H1 (cell line): ENCODE results near the gene NGFR. TPM values are rescaled to one million over a fixed set of nuclear protein-coding genes. Genes with fewer than 3 reads are reported as not detected.

Experiments
- CTCF ChIA-PET: fragments of 300-600 bp; sonication (Branson Sonifier 250); formaldehyde crosslinking; loops from one replicate; lab custom pipeline; 2021; ENCODE audit not compliant: partially characterized antibody; lab: Charles Lee
- POLR2A ChIA-PET: fragments of 300-600 bp; sonication (Branson Sonifier 250); formaldehyde crosslinking; loops from one replicate; lab custom pipeline; 2021; ENCODE audit warnings: inconsistent platforms; ENCODE audit not compliant: partially characterized antibody; lab: Charles Lee
- DNase-seq, 2 experiments: peaks; one replicate each; pipeline versions ENCODE4 v3.0.0 to v3.0.0-alpha.2; 2010 to 2022; ENCODE audit warnings: low spot score in 2 of 2, low read depth in 1 of 2, mixed read lengths in 1 of 2
- FAIRE-seq: peaks from 2 replicates; lab custom pipeline; 2011; peaks lifted over from hg19 to GRCh38; lab: Jason Lieb, UNC
- H2AFZ ChIP-seq: 2 replicates; pipeline ENCODE4 v1.8.1; 2012; ENCODE audit warnings: low read length, inconsistent platforms
- H2AK5ac ChIP-seq: 2 replicates; pipeline ENCODE4 v1.6.1; 2013; ENCODE audit warnings: low read depth, low read length
- H2BK120ac ChIP-seq: replicated peaks from 2 replicates; pipeline ENCODE3; 2013; ENCODE audit warnings: low read depth, low read length, inconsistent platforms
- H2BK12ac ChIP-seq: 2 replicates; pipeline ENCODE4 v1.6.1; 2013; ENCODE audit warnings: low read depth, low read length
- H2BK15ac ChIP-seq: 2 replicates; pipeline ENCODE4 v1.6.1; 2013; ENCODE audit warnings: low read length
- H2BK20ac ChIP-seq: 2 replicates; pipeline ENCODE4 v1.6.1; 2013; ENCODE audit warnings: low read length
- H2BK5ac ChIP-seq: 2 replicates; pipeline ENCODE4 v1.6.1; 2013; ENCODE audit warnings: low read depth, low read length
- H3K14ac ChIP-seq: 2 replicates; pipeline ENCODE4 v1.6.1; 2013; ENCODE audit warnings: inconsistent platforms; ENCODE audit not compliant: insufficient read length
- H3K18ac ChIP-seq: 2 replicates; pipeline ENCODE4 v1.6.1; 2013; ENCODE audit warnings: low read length; ENCODE audit errors: extremely low read depth
- H3K23ac ChIP-seq: 2 replicates; pipeline ENCODE4 v1.6.1; 2013; ENCODE audit warnings: inconsistent platforms; ENCODE audit not compliant: insufficient read length
- H3K23me2 ChIP-seq: 2 replicates; pipeline ENCODE4 v1.6.1; 2013; ENCODE audit warnings: low read depth, low read length
- H3K27ac ChIP-seq: 2 replicates; pipeline ENCODE4 v1.6.1; 2011; ENCODE audit warnings: low read depth, low read length, inconsistent platforms
- H3K27me3 ChIP-seq, 4 experiments: replicated peaks in 1 of 4; 1 replicate in 1 of 4; 2 replicates in 3 of 4; pipeline versions ENCODE4 v1.6.1 to v1.8.1; 2011 to 2013; ENCODE audit warnings: low read length in 3 of 4, mild to moderate bottlenecking in 3 of 4, inconsistent platforms in 2 of 4, mixed read lengths in 2 of 4, moderate library complexity in 1 of 4; ENCODE audit not compliant: control insufficient read depth in 3 of 4, insufficient read depth in 3 of 4; ENCODE audit errors: extremely low read depth in 1 of 4
- H3K36me3 ChIP-seq, 4 experiments: 2 replicates each; pipeline versions ENCODE4 v1.6.1 to v1.8.1; 2011 to 2013; ENCODE audit warnings: mild to moderate bottlenecking in 4 of 4, low read length in 3 of 4, moderate library complexity in 2 of 4, control low read depth in 1 of 4, inconsistent platforms in 1 of 4; ENCODE audit not compliant: insufficient read depth in 4 of 4, control insufficient read depth in 2 of 4
- H3K4ac ChIP-seq: replicated peaks from 2 replicates; pipeline ENCODE3; 2013; ENCODE audit warnings: low read length, low read depth, mixed read lengths, inconsistent platforms; ENCODE audit not compliant: insufficient read length
- H3K4me1 ChIP-seq, 4 experiments: replicated peaks in 1 of 4; 1 replicate in 1 of 4; 2 replicates in 3 of 4; pipeline versions ENCODE4 v1.6.1 to v1.8.1; 2011 to 2013; ENCODE audit warnings: low read length in 3 of 4, inconsistent platforms in 2 of 4, mixed read lengths in 1 of 4; ENCODE audit not compliant: insufficient read depth in 4 of 4, control insufficient read depth in 3 of 4
- H3K4me2 ChIP-seq, 2 experiments: 2 replicates each; pipeline versions ENCODE4 v1.6.1 to v1.8.1; 2011 to 2013; ENCODE audit warnings: low read depth in 2 of 2, low read length in 2 of 2, control low read depth in 1 of 2, inconsistent platforms in 1 of 2, mild to moderate bottlenecking in 1 of 2; ENCODE audit not compliant: insufficient read depth in 1 of 2
- H3K4me3 ChIP-seq, 4 experiments: fragments of 200-600, 300-600 bp in 1 of 4; sonication (generic), shearing (Covaris generic), sonication (Bioruptor Twin) in 1 of 4; 2 replicates each; pipeline versions ENCODE4 v1.5.1 to v1.8.1; 2011 to 2016; ENCODE audit warnings: low read length in 4 of 4, low read depth in 3 of 4, control low read depth in 2 of 4, inconsistent platforms in 2 of 4, mild to moderate bottlenecking in 2 of 4, mixed read lengths in 1 of 4, moderate library complexity in 1 of 4; ENCODE audit not compliant: insufficient read depth in 2 of 4; ENCODE audit errors: extremely low read depth in 1 of 4
- H3K56ac ChIP-seq: replicated peaks from 2 replicates; pipeline ENCODE3; 2013; ENCODE audit warnings: low read depth, mild to moderate bottlenecking, mixed read lengths, low read length, inconsistent platforms; ENCODE audit not compliant: insufficient read length
- H3K79me1 ChIP-seq: 2 replicates; pipeline ENCODE4 v1.6.1; 2013; ENCODE audit warnings: low read depth, low read length, control low read depth
- H3K79me2 ChIP-seq, 2 experiments: 2 replicates each; pipeline versions ENCODE4 v1.6.1 to v1.8.1; 2012 to 2013; ENCODE audit warnings: low read length in 2 of 2, mild to moderate bottlenecking in 2 of 2, inconsistent platforms in 1 of 2; ENCODE audit not compliant: insufficient read depth in 2 of 2, control insufficient read depth in 1 of 2
- H3K9ac ChIP-seq, 4 experiments: replicated peaks in 1 of 4; 1 replicate in 1 of 4; 2 replicates in 3 of 4; pipeline versions ENCODE4 v1.6.1 to v1.8.1; 2011 to 2013; ENCODE audit warnings: low read depth in 3 of 4, low read length in 3 of 4, control low read depth in 2 of 4, mild to moderate bottlenecking in 2 of 4, moderate library complexity in 2 of 4, inconsistent platforms in 1 of 4; ENCODE audit errors: extremely low read depth in 1 of 4
- H3K9me3 ChIP-seq, 2 experiments: 2 replicates each; pipeline versions ENCODE4 v1.6.1 to v1.8.1; 2012 to 2013; ENCODE audit warnings: mild to moderate bottlenecking in 2 of 2, moderate library complexity in 2 of 2, control low read depth in 1 of 2, inconsistent platforms in 1 of 2, low read depth in 1 of 2, low read length in 1 of 2, mixed read lengths in 1 of 2; ENCODE audit not compliant: insufficient read depth in 2 of 2
- H4K20me1 ChIP-seq, 2 experiments: replicated peaks in 1 of 2; 2 replicates each; pipeline versions ENCODE3 to v1.8.1; 2011 to 2013; ENCODE audit warnings: inconsistent platforms in 2 of 2, low read length in 2 of 2, mild to moderate bottlenecking in 1 of 2; ENCODE audit not compliant: insufficient read depth in 2 of 2, control insufficient read depth in 1 of 2
- H4K5ac ChIP-seq: 2 replicates; pipeline ENCODE4 v1.6.1; 2013; ENCODE audit warnings: low read length, low read depth, mixed read lengths, inconsistent platforms; ENCODE audit not compliant: insufficient read length
- H4K8ac ChIP-seq: 2 replicates; pipeline ENCODE4 v1.8.0; 2013; ENCODE audit warnings: mild to moderate bottlenecking, moderate library complexity, low read length, inconsistent platforms; ENCODE audit not compliant: insufficient read depth; ENCODE audit errors: extremely low read depth
- H4K91ac ChIP-seq: replicated peaks from 2 replicates; pipeline ENCODE3; 2013; ENCODE audit warnings: low read length, mixed read lengths, inconsistent platforms; ENCODE audit not compliant: insufficient read length
- ASH2L ChIP-seq: fragments of 200-600, 300-600 bp; sonication (generic); IDR thresholded peaks from one replicate; pipeline ENCODE4 v1.7.1; 2017; ENCODE audit warnings: low read length
- CTCF ChIP-seq, 3 experiments: IDR thresholded peaks; 1 replicate in 2 of 3; 2 replicates in 1 of 3; pipeline versions ENCODE4 v1.5.1 to v1.6.1; 2011; ENCODE audit warnings: low read length in 3 of 3, mild to moderate bottlenecking in 3 of 3, inconsistent platforms in 2 of 3, low read depth in 1 of 3, moderate library complexity in 1 of 3; ENCODE audit not compliant: insufficient read depth in 1 of 3; ENCODE audit errors: control extremely low read depth in 1 of 3
- GTF2F1 ChIP-seq: IDR thresholded peaks from 2 replicates; pipeline ENCODE4 v1.6.1; 2012; ENCODE audit warnings: low read depth, low read length, improper control_type of control experiment, borderline replicate concordance
- HDAC2 ChIP-seq, 2 experiments: fragments of 300-600 bp in 1 of 2; sonication (generic) in 1 of 2; IDR thresholded peaks; 2 replicates each; pipeline ENCODE4 v1.6.1; 2011 to 2012; ENCODE audit warnings: low read depth in 2 of 2, low read length in 2 of 2, mild to moderate bottlenecking in 2 of 2, moderate library complexity in 2 of 2, borderline replicate concordance in 1 of 2, inconsistent platforms in 1 of 2
- HDAC6 ChIP-seq: IDR thresholded peaks from one replicate; pipeline ENCODE4 v1.7.1; 2012; ENCODE audit warnings: low read depth, mild to moderate bottlenecking, inconsistent platforms, low read length, moderate library complexity
- JUND ChIP-seq: IDR thresholded peaks from 2 replicates; pipeline ENCODE4 v1.6.1; 2011; ENCODE audit warnings: mild to moderate bottlenecking, improper control_type of control experiment, low read length
- POLR2A ChIP-seq, 2 experiments: IDR thresholded peaks; 1 replicate in 1 of 2; 2 replicates in 1 of 2; pipeline ENCODE4 v1.6.1; 2011; ENCODE audit warnings: low read depth in 2 of 2, low read length in 2 of 2, mild to moderate bottlenecking in 2 of 2; ENCODE audit errors: control extremely low read depth in 1 of 2
- RNF2 ChIP-seq: fragments of 200-900, 300-1000 bp; sonication (generic); IDR thresholded peaks from 2 replicates; pipeline ENCODE4 v1.7.1; 2016; ENCODE audit warnings: borderline replicate concordance, low read depth, mild to moderate bottlenecking, antibody characterized with exemption, low read length; ENCODE audit not compliant: poor library complexity, severe bottlenecking; ENCODE audit errors: missing control alignments
- SIN3A ChIP-seq, 2 experiments: IDR thresholded peaks in 1 of 2; conservative IDR thresholded peaks in 1 of 2; 2 replicates each; pipeline ENCODE4 v1.6.1; 2011 to 2012; ENCODE audit warnings: low read length in 2 of 2, improper control_type of control experiment in 1 of 2, low read depth in 1 of 2, mild to moderate bottlenecking in 1 of 2
- YY1 ChIP-seq: IDR thresholded peaks from 2 replicates; pipeline ENCODE4 v1.6.1; 2011; ENCODE audit warnings: low read depth, mild to moderate bottlenecking, low read length
- WGBS, 2 experiments: shearing (Covaris generic) in 1 of 2; methylation state at CpG; one replicate each; pipeline versions ENCODE4 v1.1.6 to v1.1.7; 2013 to 2015; ENCODE audit warnings: low lambda C conversion rate in 2 of 2, mixed read lengths in 2 of 2, inconsistent platforms in 1 of 2, low coverage in 1 of 2, missing lambda C conversion rate in 1 of 2; ENCODE audit not compliant: insufficient replicate concordance in 2 of 2, insufficient coverage in 1 of 2, insufficient read length in 1 of 2; ENCODE audit errors: extremely low coverage in 1 of 2, missing lambda C conversion rate in 1 of 2; 5-methylcytosine and 5-hydroxymethylcytosine counted together
- polyA plus RNA-seq, 7 experiments: library from polyadenylated mRNA; depleted of rRNA in 3 of 7; stranded (reverse) in 5 of 7; unstranded in 2 of 7; fragments of >200 nt in 5 of 7; fragments of 200-250 nt in 2 of 7; gene quantifications; 1 replicate in 5 of 7; 2 replicates in 1 of 7; 4 replicates in 1 of 7; pipeline versions ENCODE4 v1.2.1 to v1.2.3, GENCODE V29; 2011 to 2013; ENCODE audit warnings: missing spikeins in 2 of 7, mixed read lengths in 2 of 7
- total RNA-seq: library from RNA; stranded (reverse); fragmentation: NEBNext Ultra II Directional; extraction: Animal tissue kit (Norgen Biotek cat#: 25700); gene quantifications from 2 replicates; pipeline ENCODE4 v1.2.1, GENCODE V29; 2021

The NGFR gene
- total and polyA plus RNA-seq, 2 of the 8 experiments (the other 6 are each of a cell fraction or from before 2014, with no cell fraction given): 8.1 to 10.3 TPM

GRCh38 chr17:49477709-49478108, 17.4 kb upstream of the NGFR start:
- Histone ChIP-seq H3K9ac (no peak overlapping the region), H2AK5ac (no peak overlapping the region), H4K8ac (no peak overlapping the region), H3K27me3 (no peaks in the 10 kb centered on the region; a peak in 2 of 7 replicates), H3K79me2 (no peaks in the 10 kb centered on the region), H4K5ac (no peak overlapping the region), H3K4me2 (no peak overlapping the region), H3K23me2 (no peaks in the 10 kb centered on the region), H3K56ac (no peak overlapping the region), H3K18ac (no peak overlapping the region), H2BK5ac (no peak overlapping the region), H2BK15ac (no peak overlapping the region), H3K79me1 (no peaks in the 10 kb centered on the region), H3K14ac (no peak overlapping the region), H3K4me1 (peaks cover 0 to 3% (median 0%) of the 10 kb centered on the region in 4 experiments; a peak in 1 of 7 replicates), H3K36me3 (no peaks in the 10 kb centered on the region), H3K9me3 (peaks cover 0 to 3% of the 10 kb centered on the region in 2 experiments; a peak in 1 of 4 replicates), H3K4ac (no peak overlapping the region), H4K20me1 (no peaks in the 10 kb centered on the region), H2BK12ac (no peak overlapping the region), H2BK120ac (no peak overlapping the region), H2BK20ac (no peak overlapping the region), H3K23ac (no peak overlapping the region), H4K91ac (no peak overlapping the region), H3K4me3 (no peak overlapping the region), H2AFZ (no peak overlapping the region), H3K27ac (no peak overlapping the region)
- POLR2A ChIA-PET: interaction anchor here (1.4 kb wide), 1 partner anchor 58 kb away, joined by 3 read pairs; no protein-coding TSS in a partner anchor
- DNase-seq (no peak), FAIRE-seq (no peak)
- CTCF ChIA-PET: interaction anchor here (0.7 to 5.6 kb wide), 7 partner anchors 20 to 309 kb away, joined by 3 to 24 read pairs (median 4); no protein-coding TSS in a partner anchor
- WGBS, 2 experiments: 81% methylated on average over 3 of the region's 3 CpGs; no CpG with 5 or more reads in 1 of the 2 experiments
- TF ChIP-seq SIN3A (conservative IDR thresholded peaks at IDR 0.05 in 1 of 2, IDR thresholded peaks at IDR 0.05 in 1 of 2; ENCODE audit: low read depth in 1 of 2, low read length in 2 of 2): no peak
- no peak for TF ChIP-seq CTCF (IDR thresholded peaks at IDR 0.05; ENCODE audit: control extremely low read depth in 1 of 3, insufficient read depth in 1 of 3, low read depth in 1 of 3, low read length in 3 of 3)
- TF ChIP-seq JUND: no peak
- no peak for TF ChIP-seq POLR2A (IDR thresholded peaks at IDR 0.05; ENCODE audit: control extremely low read depth in 1 of 2, low read depth in 2 of 2, low read length in 2 of 2)
- TF ChIP-seq HDAC2 (IDR thresholded peaks at IDR 0.05; ENCODE audit: borderline replicate concordance in 1 of 2, low read depth in 2 of 2, low read length in 2 of 2): no peak
- no peak for TF ChIP-seq GTF2F1
- TF ChIP-seq ASH2L: no peak
- no peak for TF ChIP-seq RNF2
- no peak for TF ChIP-seq HDAC6
- TF ChIP-seq YY1: no peak
